ENCODE data around the gene EIF4E1B. TPM values are rescaled to one million over a fixed set of nuclear protein-coding genes. Genes with fewer than 3 reads are reported as not detected.

Gene EIF4E1B
- polyA plus RNA-seq, 3 donors: 0.20 TPM; not detected in 2

DNA sequence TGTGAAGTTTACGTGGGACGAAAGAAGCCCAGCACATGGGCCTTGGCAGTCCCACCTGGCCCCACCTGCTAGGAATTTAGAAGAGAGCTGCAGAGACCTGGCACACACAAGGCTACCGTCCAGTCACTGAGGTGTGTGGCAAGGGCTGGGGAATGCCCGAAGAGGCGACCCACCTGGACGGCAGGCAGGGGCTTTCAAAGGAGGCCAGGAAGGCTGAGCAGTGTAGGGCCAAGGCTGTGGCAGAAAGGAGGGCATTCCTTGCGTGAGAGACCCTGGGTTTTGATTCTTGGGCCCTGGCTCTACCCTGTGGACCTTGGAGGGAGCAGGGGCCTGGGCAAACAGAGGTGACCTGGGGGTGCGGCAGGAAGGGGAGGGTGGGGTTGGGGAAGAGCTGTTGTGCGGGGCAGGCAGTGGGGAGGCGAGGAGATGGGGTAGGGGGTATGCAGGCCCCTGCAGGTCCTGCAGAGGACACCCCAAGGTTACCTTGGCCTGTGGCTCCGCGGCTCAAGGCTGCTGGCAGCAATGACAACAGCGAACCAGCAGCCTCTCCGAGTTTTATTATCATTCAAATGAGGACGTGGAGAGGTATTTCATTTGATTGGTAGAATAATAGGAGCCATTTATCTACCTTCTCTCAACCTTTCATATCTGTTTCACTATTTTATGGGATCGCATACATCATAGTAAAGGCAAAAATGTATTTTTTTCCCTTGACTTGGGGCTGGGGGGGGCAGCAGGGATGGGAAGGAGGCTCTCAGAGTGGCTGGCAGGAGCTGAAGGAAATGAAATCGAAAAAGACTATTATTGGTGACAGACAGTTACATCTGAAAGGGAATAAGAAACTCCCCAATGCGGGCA lies 41.6 kb downstream of the EIF4E1B start:
- WGBS, 3 donors: 60 to 64% (median 62%) methylated on average over 18 of the region's 18 CpGs

DNA sequence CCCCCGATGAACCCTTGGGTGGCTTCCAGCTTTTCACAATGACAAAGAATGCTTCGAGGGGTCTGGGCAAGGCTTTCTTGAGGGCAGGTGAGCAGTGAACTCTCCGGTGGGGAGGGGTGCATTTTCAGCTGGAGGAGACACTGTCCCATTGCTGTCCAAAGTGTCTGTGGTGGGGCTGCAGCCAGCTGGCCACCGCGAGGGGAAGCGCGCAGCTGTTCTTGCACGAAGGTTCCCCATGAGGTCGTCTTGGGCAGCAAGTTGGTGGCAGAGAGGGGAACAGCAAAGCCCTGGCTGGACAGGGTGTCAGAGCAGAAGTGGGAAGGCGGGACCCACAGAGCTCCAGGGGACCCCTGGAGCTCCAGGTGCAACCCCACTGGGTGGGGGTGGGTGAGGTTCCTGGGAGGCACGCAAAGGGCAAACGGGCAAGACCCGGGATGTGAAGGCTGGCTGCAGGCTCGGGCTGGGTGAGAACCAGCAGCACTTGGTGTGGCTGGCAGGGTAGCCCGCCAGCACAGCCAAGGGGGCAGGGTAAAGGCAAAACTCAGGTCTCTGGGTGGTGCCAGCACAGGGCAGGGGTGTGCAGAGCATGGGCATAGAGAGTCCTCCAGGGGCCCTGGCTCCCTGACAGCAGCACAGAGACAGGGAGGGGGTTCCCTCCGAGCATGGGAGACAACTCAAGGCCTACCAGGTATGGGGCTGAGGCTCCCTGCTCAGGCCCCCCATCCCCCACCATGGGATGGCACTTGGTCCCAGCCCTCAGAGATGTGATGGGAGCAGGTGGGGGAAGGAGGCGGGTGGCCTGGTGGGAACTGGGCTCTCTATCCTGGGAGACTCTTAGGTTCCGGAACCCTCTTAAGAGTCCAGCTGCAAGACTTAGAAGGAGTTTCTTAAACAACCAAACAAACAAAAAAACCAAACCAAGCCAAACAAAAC lies 43.4 kb downstream of the EIF4E1B start:
- WGBS, 3 donors: 76 to 88% (median 82%) methylated on average over 18 of the region's 18 CpGs
- H3K27ac ChIP-seq (ENCODE audit: low read depth, low read length): no peak overlapping the region

More for the DNA sequence above, 41.6 kb downstream of the EIF4E1B start:
- no peak overlapping the region for H3K27ac ChIP-seq (ENCODE audit: low read depth, low read length)

DNA sequence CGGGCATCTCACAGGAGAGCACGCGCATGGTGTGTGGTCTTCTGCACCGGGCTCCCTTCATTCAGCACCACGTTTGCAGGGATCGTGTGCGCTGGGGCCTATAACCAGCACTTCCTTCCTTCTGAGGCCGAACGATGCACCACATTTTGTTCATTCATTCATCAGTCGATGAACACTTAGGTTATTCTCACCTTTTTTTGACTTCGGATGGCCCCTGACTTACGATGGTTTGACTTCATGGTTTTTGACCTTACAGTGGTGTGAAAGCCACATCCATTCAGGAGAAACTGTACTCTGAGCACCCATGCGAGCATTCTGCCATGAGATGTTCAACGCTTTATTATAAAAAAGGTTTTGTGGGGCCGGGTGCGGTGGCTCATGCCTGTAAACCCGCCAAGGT lies 44.3 kb downstream of the EIF4E1B start:
- 85 to 89% (median 88%) methylated on average over 17 of the region's 17 CpGs for WGBS, 3 donors
- no peak overlapping the region for H3K27ac ChIP-seq (ENCODE audit: low read depth, low read length)

DNA sequence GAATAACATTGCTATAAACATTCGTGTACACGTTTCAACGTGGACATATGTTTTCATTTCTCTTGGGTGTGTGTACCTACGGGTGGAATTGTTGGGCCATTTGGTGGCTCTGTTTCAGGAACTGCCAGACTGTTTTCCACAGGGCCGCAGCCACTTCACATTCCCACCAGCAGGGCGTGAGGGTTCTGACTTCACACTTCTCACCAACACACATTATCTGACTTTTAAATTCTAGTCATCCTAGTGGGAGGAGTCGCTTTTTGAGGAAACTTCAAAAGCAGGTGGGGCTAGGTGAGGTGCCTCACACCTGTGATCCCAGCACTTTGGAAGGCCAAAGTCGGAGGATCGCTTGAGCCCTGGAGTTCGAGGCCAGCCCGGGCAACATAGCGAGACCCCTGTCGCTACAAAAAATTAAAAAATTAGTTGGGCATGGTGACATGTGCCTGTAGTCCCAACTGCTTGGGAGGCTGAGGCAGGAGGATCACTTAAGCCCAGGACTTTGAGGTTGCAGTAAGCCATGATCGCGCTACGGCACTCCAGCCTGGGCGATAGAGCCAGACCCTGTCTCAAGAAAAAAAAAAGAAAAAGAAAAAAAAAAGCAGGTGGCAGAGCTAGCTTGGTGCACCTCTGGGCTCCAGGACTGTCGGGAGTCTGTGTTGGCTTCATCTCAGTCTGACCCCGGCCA lies 45.3 kb downstream of the EIF4E1B start:
- 63 to 68% (median 65%) methylated on average over 19 of the region's 19 CpGs for WGBS, 3 donors
- no peak overlapping the region for H3K27ac ChIP-seq (ENCODE audit: low read depth, low read length)

DNA sequence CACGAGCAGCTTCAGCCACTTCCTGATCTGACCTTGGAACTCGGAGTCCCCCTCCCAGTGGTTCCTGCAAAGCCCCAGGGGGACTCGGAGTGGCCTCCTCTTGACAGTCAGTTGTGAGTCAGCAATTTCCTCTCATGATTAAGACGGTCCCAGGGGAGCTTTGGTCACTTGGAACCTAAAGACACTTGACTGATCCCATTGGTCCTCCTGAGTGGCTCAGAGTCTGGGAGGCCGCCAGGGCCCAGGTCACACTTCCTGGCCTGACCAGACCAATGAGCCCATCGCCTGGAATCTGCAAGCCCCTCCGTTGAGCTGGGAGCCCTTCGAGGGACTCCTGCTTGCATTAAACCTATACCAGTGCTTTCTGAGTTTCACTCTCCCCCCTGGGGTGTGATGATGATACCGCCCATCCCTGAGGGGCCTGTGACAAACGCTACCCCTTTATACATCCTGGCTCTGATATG lies 45.9 kb downstream of the EIF4E1B start:
- WGBS, 3 donors: 43 to 54% (median 48%) methylated on average over 10 of the region's 10 CpGs
- H3K27ac ChIP-seq (ENCODE audit: low read depth, low read length): no peak overlapping the region

DNA sequence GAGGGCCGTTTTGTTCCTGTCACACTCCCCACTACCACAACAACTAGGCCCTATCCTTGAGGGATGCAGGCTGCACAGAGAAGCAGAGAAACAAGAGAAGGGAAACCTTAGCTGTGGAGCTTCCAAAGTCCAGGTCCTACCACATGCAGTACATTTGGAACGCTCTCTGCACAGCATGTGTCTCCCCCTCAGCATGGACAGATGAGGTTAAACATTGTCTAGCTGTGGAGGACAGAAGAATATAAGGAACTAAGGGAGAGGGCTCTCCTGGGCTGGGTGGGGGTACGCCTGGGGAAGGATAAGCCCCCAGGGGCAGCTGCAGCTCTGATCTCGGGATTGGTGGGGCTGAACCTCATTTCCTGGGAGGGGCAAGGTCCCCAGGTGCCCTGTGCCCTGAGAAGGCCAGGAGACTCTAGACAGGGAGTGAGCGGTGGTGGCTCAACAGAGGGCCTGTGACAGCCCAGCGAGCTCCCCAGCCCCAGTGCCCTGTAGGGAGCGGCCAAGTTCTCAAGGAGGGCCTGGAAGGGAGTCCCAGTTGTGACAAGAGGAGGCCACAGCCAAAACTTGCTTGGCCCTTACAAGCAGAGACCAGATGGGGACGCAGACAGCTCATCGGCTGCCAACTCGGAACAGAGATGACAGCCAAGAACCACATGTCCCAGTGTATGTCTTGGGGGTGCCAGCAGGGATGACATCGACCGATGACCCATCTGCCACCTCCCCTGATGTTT lies 46.9 kb downstream of the EIF4E1B start:
- WGBS, 3 donors: 71 to 75% (median 73%) methylated on average over 12 of the region's 12 CpGs
- H3K27ac ChIP-seq (ENCODE audit: low read depth, low read length): no peak overlapping the region

DNA sequence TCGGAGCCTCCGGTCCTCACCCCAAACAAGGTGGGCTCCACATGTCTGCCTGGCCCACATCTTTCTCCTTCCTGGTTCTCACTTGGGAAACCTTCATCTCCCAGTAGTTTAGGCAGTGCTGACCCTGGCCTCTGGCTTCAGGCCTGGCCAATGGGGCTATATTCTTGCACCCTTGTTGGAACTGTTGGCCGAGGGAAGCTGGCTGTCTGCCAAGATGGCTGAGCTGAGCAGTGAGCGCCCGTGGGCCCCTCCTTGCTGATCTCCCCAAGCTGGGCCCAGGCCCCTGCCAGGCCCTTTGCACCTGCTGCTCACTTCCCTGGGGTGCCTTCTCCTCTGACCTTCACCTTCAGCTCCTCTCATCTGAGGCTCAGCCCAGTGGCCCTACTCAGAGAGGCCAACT lies 48.1 kb downstream of the EIF4E1B start:
- H3K27ac ChIP-seq (ENCODE audit: low read depth, low read length): no peak overlapping the region
- WGBS, 3 donors: 67 to 75% (median 75%) methylated on average over 5 of the region's 5 CpGs

DNA sequence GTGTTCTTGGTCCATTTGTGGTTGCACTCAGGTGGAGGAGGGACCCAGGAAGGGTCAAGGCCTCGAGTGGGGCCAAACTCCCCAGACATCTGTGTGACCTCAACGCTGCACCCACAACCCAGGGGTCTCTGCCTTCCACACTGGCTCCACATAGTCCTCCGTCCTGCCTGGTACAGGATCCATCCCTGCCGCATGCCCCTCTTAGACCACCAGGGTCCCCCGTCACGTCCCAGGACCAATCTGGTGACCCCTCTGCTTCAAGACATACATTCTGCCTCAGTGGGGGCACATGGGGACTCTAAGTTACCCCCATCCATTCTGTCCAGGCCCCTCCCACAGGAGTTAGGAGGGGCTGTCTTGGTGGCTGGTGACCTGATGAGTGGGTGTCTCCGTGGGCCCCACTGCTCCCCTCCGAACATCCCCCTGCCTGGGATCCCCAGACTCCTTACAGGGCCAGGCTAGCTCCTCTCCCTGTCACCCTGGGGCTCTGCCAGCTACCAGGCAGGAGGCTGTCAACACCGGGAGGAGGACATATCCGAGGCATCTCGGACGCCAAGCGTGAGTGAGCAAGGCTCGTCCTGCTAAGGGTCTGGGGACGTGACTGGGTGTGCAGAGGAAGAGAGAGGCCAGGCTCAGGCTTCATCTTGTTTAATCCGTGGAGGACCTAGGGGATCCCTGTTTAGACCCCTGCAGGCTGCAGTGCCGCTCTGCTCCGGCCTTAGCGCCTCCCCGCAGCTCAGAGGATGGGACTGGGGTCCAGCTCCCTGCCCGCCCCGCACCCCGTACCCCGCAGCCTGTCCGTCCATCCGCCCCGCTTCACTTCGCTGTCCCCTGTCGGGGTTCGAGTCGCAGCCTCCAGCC lies 49.1 kb downstream of the EIF4E1B start:
- 26 to 32% (median 32%) methylated on average over 31 of the region's 31 CpGs for WGBS, 3 donors
- H3K27ac ChIP-seq (ENCODE audit: low read depth, low read length): no peak overlapping the region

DNA sequence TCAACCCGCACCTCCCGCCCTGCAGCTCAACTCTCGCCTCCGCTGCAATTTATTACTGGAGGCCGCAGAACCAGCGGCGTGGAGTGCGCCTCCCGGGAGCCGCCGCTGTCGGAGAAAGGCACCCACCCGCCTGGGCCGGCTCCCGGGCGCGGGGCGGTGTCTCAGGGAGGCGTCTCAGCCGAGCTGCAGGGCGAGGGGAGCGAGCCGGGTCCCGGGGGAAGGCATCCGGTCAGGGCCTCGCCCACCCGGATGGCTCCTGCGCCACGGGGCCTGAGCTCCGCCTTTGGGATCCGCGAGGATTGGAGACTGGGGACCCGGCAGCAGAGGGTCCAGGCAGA lies 49.7 kb downstream of the EIF4E1B start:
- 4 to 7% (median 5%) methylated on average over 32 to 33 of the region's 33 CpGs for WGBS, 3 donors
- H3K27ac ChIP-seq (ENCODE audit: low read depth, low read length): no peak overlapping the region

DNA sequence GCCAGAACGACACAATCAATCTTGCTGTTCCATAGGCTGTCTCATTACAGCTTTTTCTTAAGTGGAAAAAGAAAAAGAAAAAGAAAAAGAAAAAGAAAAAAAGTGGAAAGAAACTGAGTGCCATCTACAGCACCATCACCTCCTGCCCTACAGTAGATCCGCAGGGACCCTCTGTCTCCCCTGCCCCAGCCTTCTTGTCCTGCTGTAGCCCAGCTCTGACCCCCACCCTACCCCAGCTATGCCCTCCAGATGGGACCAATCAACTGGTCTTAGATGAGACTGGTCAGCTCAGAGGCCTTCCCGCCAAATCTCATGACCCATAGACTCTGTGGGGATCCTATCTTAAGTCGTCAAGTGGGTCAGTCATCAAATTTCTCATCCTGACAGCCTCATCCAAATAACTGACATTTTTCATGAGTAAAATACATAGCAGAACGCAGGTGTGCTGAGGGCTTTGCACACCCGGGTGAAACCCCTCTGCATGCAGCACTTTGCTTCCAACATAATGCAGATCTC lies 51.6 kb downstream of the EIF4E1B start:
- no peak overlapping the region for H3K27ac ChIP-seq (ENCODE audit: low read depth, low read length)

DNA sequence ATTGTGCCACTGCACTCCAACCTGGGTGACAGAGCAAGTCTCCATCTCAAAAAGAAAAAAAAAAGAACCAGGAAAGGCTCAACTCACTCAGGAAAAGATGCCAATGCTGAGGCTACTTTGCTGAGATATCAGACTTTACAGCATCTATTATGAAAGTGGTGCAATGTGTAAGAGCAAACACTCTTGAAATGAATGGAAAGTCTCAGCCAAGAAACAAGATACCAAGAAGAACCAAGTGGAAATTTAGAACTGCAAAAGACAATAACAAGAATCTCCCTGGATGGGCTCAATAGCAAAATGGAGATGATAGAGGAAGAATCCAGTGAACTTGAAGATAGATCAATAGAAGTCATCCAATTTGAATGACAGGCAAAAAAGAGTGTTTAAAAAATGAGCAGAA lies 54.5 kb downstream of the EIF4E1B start:
- no peak overlapping the region for H3K27ac ChIP-seq (ENCODE audit: low read depth, low read length)

More for the DNA sequence above, 51.6 kb downstream of the EIF4E1B start:
- 51 to 67% (median 66%) methylated on average over 6 of the region's 6 CpGs for WGBS, 3 donors

DNA sequence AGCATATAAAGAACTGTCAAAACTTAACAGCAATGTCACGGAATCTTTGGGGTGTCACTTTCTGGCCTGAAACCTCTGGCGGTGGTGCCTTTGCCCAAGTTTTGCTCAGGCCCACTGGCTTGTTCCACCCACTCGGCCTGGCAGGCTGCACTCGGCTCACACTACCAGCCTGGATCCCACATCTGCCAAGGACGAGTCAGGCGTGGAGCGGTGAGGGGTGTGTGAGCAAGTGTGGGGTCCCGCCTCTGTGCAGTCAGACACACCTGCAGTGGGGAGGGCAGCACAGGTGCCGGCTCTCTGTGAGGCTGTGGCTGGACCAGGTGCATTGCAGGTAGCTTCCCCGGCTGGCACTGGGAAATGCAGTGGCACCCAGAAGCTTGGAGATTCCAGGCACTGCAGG lies 56.8 kb downstream of the EIF4E1B start:
- WGBS, 3 donors: 86 to 90% (median 86%) methylated on average over 10 of the region's 10 CpGs
- H3K27ac ChIP-seq (ENCODE audit: low read depth, low read length): no peak overlapping the region

DNA sequence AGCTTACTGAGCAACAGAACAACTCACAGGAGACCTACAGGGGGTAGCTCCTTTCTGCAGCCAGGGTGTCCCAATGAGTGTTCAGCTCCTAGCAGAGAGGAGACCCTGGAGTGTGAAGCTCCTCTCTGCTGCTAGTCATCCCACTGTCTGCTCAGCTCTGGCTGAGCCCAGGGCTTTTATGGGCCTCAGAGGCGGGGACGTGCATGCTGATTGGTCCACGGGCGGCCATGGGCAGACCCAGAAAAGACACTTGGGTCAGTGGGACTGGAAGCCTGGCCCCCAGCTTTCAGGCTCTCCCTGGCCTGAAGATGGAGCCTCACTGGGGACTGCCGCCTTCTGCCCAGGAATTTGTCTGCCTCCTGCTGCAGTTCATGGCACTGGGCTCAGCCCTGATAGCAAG lies 57.4 kb downstream of the EIF4E1B start:
- WGBS, 3 donors: 90 to 93% (median 91%) methylated on average over 5 of the region's 5 CpGs
- H3K27ac ChIP-seq (ENCODE audit: low read depth, low read length): no peak overlapping the region

DNA sequence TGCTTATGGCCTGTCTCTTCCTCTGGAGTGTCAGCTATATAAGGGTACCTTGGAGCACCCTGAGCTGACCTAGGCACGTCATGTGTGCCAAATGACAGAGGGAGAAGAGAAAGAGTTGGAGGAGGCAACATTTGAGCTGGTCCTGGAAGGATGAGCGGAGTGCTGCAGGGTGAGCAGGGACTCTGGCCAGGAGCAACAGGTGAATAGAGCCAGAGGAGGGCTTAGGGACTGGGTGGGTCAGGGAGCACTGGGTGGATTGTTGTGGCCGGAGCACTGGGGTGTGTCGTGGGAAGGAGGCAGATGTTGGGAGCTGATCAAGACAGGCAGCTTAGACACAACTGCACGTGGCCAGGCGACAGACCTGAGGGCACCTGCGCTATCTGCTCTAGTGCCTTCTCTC lies 60.4 kb downstream of the EIF4E1B start:
- H3K27ac ChIP-seq (ENCODE audit: low read depth, low read length): no peak overlapping the region
- 61 to 89% (median 88%) methylated on average over 7 of the region's 7 CpGs for WGBS, 3 donors

DNA sequence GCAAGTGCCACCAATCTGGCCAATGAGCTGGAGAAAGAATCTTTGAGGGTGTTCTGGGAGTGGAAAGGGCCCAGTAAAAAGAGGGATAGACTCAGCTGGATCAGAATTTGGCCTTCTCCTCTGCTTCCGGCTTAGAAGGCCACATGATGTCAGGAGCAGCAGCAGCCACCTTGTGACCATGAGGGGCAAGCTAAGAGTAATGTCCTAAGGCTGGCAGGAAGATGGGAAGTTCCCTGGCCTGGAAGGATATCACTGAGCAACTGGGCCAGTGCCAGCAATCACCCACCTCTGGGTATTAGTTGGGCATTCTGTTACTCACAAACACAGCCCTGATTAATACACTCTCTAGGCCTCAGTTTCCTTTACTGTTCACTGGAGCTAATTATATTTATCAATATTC lies 61.0 kb downstream of the EIF4E1B start:
- 92 to 95% (median 94%) methylated on average over 1 of the region's 1 CpG for WGBS, 3 donors

DNA sequence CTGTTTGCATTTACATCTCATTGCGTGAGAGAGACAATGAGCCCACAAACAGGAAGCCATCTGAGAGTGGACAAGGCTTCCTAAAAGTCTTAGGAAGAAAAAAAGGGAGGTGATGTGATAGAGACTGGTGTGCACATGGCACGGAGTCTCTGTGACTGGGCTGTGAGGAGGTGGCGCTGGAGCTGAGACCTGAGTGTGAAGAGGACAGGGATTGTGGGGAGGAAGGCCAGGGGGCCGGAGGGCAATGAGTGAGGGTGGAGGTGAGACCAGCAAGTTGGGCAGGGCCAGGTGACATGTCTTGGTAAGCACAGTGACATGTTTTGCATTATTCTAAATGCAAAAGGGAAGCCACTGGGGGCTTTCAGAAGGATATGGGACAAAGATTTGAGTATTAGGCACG lies 61.9 kb downstream of the EIF4E1B start:
- 60 to 68% (median 62%) methylated on average over 5 of the region's 5 CpGs for WGBS, 3 donors
- H3K27ac ChIP-seq (ENCODE audit: low read depth, low read length): no peak overlapping the region

More for the DNA sequence above, 61.0 kb downstream of the EIF4E1B start:
- no peak overlapping the region for H3K27ac ChIP-seq (ENCODE audit: low read depth, low read length)

DNA sequence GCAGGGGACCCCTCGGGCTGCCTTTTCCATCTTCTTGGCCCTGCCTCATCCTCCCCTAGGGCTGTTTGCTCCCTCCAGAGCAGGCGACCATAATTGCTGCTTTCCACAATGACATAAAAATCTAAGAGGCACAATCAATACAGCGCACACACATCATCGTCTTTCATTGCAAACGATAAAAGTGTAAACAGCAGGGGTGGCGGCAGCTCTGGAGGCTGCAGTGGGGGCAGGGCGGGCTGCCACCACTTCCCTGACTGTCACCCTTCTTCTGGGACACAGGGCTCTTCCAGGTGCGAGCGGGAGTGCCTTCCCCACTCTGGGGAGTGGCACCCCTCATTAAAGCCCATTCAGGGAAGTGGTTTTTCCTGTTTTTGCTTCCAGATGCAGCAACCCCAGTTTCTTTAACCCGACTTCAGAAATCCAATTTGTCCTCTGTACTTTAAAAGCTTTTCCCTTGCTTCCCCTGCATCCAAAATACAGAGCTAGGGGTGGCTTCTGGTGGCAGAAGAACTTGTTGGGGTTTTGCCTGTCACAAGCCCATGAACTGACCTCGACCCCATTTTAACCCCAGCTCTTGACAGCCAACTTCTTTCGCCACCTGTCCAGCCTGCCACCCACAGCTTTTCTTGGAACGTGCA lies 62.5 kb downstream of the EIF4E1B start:
- H3K27ac ChIP-seq (ENCODE audit: low read depth, low read length): no peak overlapping the region
- WGBS, 3 donors: 8 to 20% (median 15%) methylated on average over 13 of the region's 13 CpGs
